Measurements from ENCODE around the gene SCARF2. TPM values are rescaled to one million over a fixed set of nuclear protein-coding genes. Genes with fewer than 3 reads are reported as not detected.
"Not testable (repeated sequence)": the region's sequence is repeated elsewhere in the genome, so short reads cannot be mapped to it uniquely, and the experiment has no call there.

The SCARF2 gene
- total RNA-seq, 2 experiments from 2014 or later = 0.39 to 0.46 TPM

GRCh38 chr22:20384171-20384570, 53.5 kb downstream of the SCARF2 start:
- POLR2A ChIA-PET = no interaction called here
- CTCF ChIA-PET = interaction anchor here (1.0 kb wide), 1 partner anchor 487 kb away, joined by 3 read pairs; no protein-coding TSS in a partner anchor
- no peak for DNase-seq
- no peak overlapping the region for H3K4me3 Mint-ChIP-seq
- H3K9me3 Mint-ChIP-seq (ENCODE audit: low read depth) = no peaks in the 10 kb centered on the region
- no peaks in the 10 kb centered on the region for H3K36me3 Mint-ChIP-seq (ENCODE audit: low read depth)
- H3K4me1 Mint-ChIP-seq = no peaks in the 10 kb centered on the region
- intact Hi-C loops (cut with DNase I, micrococcal nuclease) = no loop called here
- no peak for ATAC-seq
- H3K27ac Mint-ChIP-seq = no peak overlapping the region
- H3K27me3 Mint-ChIP-seq = peaks cover 2% of the 10 kb centered on the region

- Mint-ChIP-seq H3K4me1 (no peaks in the 10 kb centered on the region), H3K27ac (no peak overlapping the region), H3K27me3 (peaks cover 2% of the 10 kb centered on the region), H3K4me3 (no peak overlapping the region), H3K9me3 (ENCODE audit: low read depth) (no peaks in the 10 kb centered on the region), H3K36me3 (ENCODE audit: low read depth) (no peaks in the 10 kb centered on the region)
- DNase-seq = no peak
- ATAC-seq = no peak
- intact Hi-C loops (cut with DNase I, micrococcal nuclease) = no loop called here
- POLR2A ChIA-PET = no interaction called here
- CTCF ChIA-PET = interaction anchor here (0.6 to 1.0 kb wide), 2 partner anchors 15 to 488 kb away, joined by 3 read pairs; no protein-coding TSS in a partner anchor
Measured at GRCh38 chr22:20383538-20383937, 54.1 kb downstream of the SCARF2 start.

- CTCF ChIA-PET = interaction anchor here (1.5 to 1.7 kb wide), 2 partner anchors 32 to 38 kb away, joined by 3 read pairs; no protein-coding TSS in a partner anchor
Measured at GRCh38 chr22:20380486-20380885, 57.1 kb downstream of the SCARF2 start.

GRCh38 chr22:20378684-20379083, 58.9 kb downstream of the SCARF2 start:
- H3K4me3 Mint-ChIP-seq; intact Hi-C loops (cut with DNase I, micrococcal nuclease); H3K27ac Mint-ChIP-seq; POLR2A ChIA-PET; DNase-seq; H3K4me1 Mint-ChIP-seq; H3K9me3 Mint-ChIP-seq (ENCODE audit: low read depth); H3K36me3 Mint-ChIP-seq (ENCODE audit: low read depth); H3K27me3 Mint-ChIP-seq; ATAC-seq: not testable (repeated sequence)
- CTCF ChIA-PET = interaction anchor here (1.0 kb wide), 1 partner anchor 185 kb away, joined by 3 read pairs; no protein-coding TSS in a partner anchor

More at GRCh38 chr22:20380486-20380885, 57.1 kb downstream of the SCARF2 start:
- Mint-ChIP-seq H3K36me3 (ENCODE audit: low read depth) (no peaks in the 10 kb centered on the region), H3K27ac (no peak overlapping the region), H3K4me1 (no peaks in the 10 kb centered on the region), H3K4me3 (no peak overlapping the region), H3K27me3 (peaks cover 2% of the 10 kb centered on the region), H3K9me3 (ENCODE audit: low read depth) (no peaks in the 10 kb centered on the region)
- DNase-seq = no peak
- ATAC-seq = no peak
- POLR2A ChIA-PET = no interaction called here
- intact Hi-C loops (cut with DNase I, micrococcal nuclease) = no loop called here

GRCh38 chr22:20378110-20378509, 59.5 kb downstream of the SCARF2 start:
- no peaks in the 10 kb centered on the region for H3K4me1 Mint-ChIP-seq
- ATAC-seq (no peak), DNase-seq (no peak)
- H3K36me3 Mint-ChIP-seq (ENCODE audit: low read depth) = no peaks in the 10 kb centered on the region
- intact Hi-C loops (cut with DNase I, micrococcal nuclease) = no loop called here
- POLR2A ChIA-PET = interaction anchor here (0.6 kb wide), 1 partner anchor 173 kb away, joined by 3 read pairs; no protein-coding TSS in a partner anchor
- H3K27ac Mint-ChIP-seq = no peak overlapping the region
- CTCF ChIA-PET = interaction anchor here (0.7 to 1.0 kb wide), 2 partner anchors 86 to 186 kb away, joined by 3 read pairs; no protein-coding TSS in a partner anchor
- no peaks in the 10 kb centered on the region for H3K9me3 Mint-ChIP-seq (ENCODE audit: low read depth)
- no peak overlapping the region for H3K4me3 Mint-ChIP-seq
- H3K27me3 Mint-ChIP-seq = no peaks in the 10 kb centered on the region

- CTCF ChIA-PET; H3K36me3 Mint-ChIP-seq (ENCODE audit: low read depth); ATAC-seq; DNase-seq; H3K27ac Mint-ChIP-seq; intact Hi-C loops (cut with DNase I, micrococcal nuclease); H3K4me1 Mint-ChIP-seq; H3K27me3 Mint-ChIP-seq; H3K4me3 Mint-ChIP-seq; POLR2A ChIA-PET; H3K9me3 Mint-ChIP-seq (ENCODE audit: low read depth): not testable (repeated sequence)
Measured at GRCh38 chr22:20376983-20377382, 60.6 kb downstream of the SCARF2 start.

- intact Hi-C loops (cut with DNase I, micrococcal nuclease); H3K27ac Mint-ChIP-seq; POLR2A ChIA-PET; ATAC-seq; H3K36me3 Mint-ChIP-seq (ENCODE audit: low read depth); CTCF ChIA-PET; H3K4me3 Mint-ChIP-seq; H3K27me3 Mint-ChIP-seq; H3K4me1 Mint-ChIP-seq; DNase-seq; H3K9me3 Mint-ChIP-seq (ENCODE audit: low read depth): not testable (repeated sequence)
Measured at GRCh38 chr22:20376281-20376680, 61.3 kb downstream of the SCARF2 start.

Other genes starting within 250 kb of the SCARF2 start
- 1 to 10 TPM; 2.2 to 2.3 TPM for gene RTN4R, start 169.5 kb downstream of the SCARF2 start, total RNA-seq
- 10 to 100 TPM; 22.4 to 24.8 TPM for gene DGCR6L, start 117.8 kb downstream of the SCARF2 start, total RNA-seq
- 10 to 100 TPM in 1 of 2 experiments, 1 to 10 TPM in 1; 6.5 to 10.3 TPM for gene ZNF74, start 43.7 kb downstream of the SCARF2 start, total RNA-seq
- 10 to 100 TPM; 14.1 to 15.2 TPM for gene KLHL22, start 58.0 kb upstream of the SCARF2 start, total RNA-seq
- 100 to 1,000 TPM in 1 of 2 experiments, 10 to 100 TPM in 1; 84.4 to 107 TPM for gene MED15, start 69.8 kb upstream of the SCARF2 start, total RNA-seq